Body of pancreas (tissue), 4 donors: ENCODE results near the gene IFT122.

Experiments
- CTCF ChIP-seq, 7 experiments: fragments of 450-650 bp in 4 of 7; fragments of 200-600 bp in 3 of 7; sonication (generic) in 3 of 7; IDR thresholded peaks; one replicate each; pipeline ENCODE4 v1.5.1; 2016 to 2019; ENCODE audit warnings: antibody characterized with exemption in 7 of 7
- POLR2A ChIP-seq, 3 donors: fragments of 450-650 bp; IDR thresholded peaks; one replicate each; pipeline ENCODE4 v1.6.1; 2016; ENCODE audit warnings: antibody characterized with exemption in 3 of 3, mild to moderate bottlenecking in 2 of 3

DNA sequence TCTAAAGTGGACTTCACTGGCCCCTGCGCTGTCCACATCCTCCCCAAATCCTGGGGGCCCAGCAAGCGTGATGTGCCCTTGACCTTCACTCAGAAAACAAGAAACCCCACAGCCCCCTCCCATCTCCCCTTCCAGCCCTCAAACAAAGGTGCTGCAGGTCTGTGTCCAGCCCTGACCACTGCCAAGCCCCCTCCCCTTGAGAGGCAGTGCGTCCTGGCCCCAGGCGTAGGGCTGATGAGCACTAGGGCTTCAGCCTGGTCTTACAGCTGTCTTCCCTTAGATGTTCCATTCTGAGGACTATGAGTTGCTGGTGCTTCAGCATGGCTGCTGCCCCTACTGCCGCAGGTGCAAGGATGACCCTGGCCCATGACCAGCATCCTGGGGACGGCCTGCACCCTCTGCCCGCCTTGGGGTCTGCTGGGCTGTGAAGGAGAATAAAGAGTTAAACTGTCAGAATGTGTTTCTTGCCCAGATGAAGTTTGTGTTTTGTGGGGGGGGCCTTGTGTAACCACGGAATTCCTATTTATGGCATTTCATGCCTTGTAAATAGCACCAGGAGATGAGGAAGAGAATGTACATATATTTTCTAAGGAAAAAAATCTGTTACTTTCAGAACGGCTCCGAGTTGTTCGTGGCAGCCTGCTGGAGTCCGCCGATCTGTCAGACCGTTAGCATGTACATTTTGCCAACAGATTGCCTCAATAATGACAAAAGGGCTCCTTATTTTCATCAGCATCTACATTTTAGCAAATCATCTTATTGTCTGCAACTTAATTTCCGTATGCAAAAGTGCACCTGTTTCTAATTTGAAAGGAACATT, 80.1 kb downstream of the IFT122 start:
- no peak for TF ChIP-seq CTCF (IDR thresholded peaks at IDR 0.05)
- TF ChIP-seq POLR2A (IDR thresholded peaks at IDR 0.05), result no peak
